ENCODE data around the gene HUS1.

GRCh38 chr7:47932016-47932415, 47.4 kb downstream of the HUS1 start:
- TF ChIP-seq EZH2 (optimal IDR thresholded peaks at IDR 0.05; ENCODE audit: low read depth, low read length) = no peak
- no peak for TF ChIP-seq CTCF (IDR thresholded peaks at IDR 0.05; ENCODE audit: low read length)
